K562 (cell line): ENCODE data around the gene COX4I2. TPM values are rescaled to one million over a fixed set of nuclear protein-coding genes. Genes with fewer than 3 reads are reported as not detected.

Source experiments
- BCOR ChIP-seq: fragments of 450-650 bp; IDR thresholded peaks from 2 replicates; pipeline ENCODE4 v1.6.1; 2016
- CBX1 ChIP-seq: sonication (generic); IDR thresholded peaks from 2 replicates; pipeline ENCODE4 v1.6.1; 2016; ENCODE audit warnings: antibody characterized with exemption, low read depth, mild to moderate bottlenecking
- CBX3 ChIP-seq, 2 experiments: IDR thresholded peaks; 1 replicate in 1 of 2; 2 replicates in 1 of 2; pipeline ENCODE4 v1.6.1; 2012; ENCODE audit warnings: inconsistent platforms in 2 of 2, low read length in 2 of 2, borderline replicate concordance in 1 of 2, control low read depth in 1 of 2
- CTBP1 ChIP-seq: fragments of 450-650 bp; IDR thresholded peaks from 2 replicates; pipeline ENCODE4 v1.6.1; 2016; ENCODE audit warnings: borderline replicate concordance
- ETV1 ChIP-seq: fragments of 450-650 bp; conservative IDR thresholded peaks from 2 replicates; pipeline ENCODE4 v1.6.1; 2016; ENCODE audit warnings: missing genetic modification characterization, control low read depth, low read depth, missing compliant biosample characterization
- MAFG ChIP-seq: fragments of 450-650 bp; conservative IDR thresholded peaks from 2 replicates; pipeline ENCODE4 v1.6.1; 2016; ENCODE audit warnings: missing genetic modification characterization, missing compliant biosample characterization
- MAX ChIP-seq: sonication (generic); formaldehyde crosslinking; IDR thresholded peaks from 2 replicates; pipeline ENCODE4 v1.9.0; 2022; ENCODE audit warnings: mild to moderate bottlenecking, missing genetic modification reagents
- SNRNP70 ChIP-seq: fragments of 200-400 bp; formaldehyde crosslinking; optimal IDR thresholded peaks from 2 replicates; pipeline ENCODE3; 2017; ENCODE audit warnings: low read depth, low read length
- TCF3 ChIP-seq: sonication (generic); formaldehyde crosslinking; IDR thresholded peaks from 2 replicates; pipeline ENCODE4 v1.4.0; 2020; ENCODE audit warnings: mild to moderate bottlenecking, missing genetic modification reagents
- TCFL5 ChIP-seq: fragments of 250-450 bp; sonication (Bioruptor Pico); conservative IDR thresholded peaks from 2 replicates; pipeline ENCODE4 v1.6.1; 2021; ENCODE audit warnings: mild to moderate bottlenecking, moderate library complexity, matching md5 sums
- TEAD1 ChIP-seq, 2 experiments: fragments of 450-650 bp in 1 of 2; sonication (generic) in 1 of 2; formaldehyde crosslinking; IDR thresholded peaks; 2 replicates each; pipeline versions ENCODE4 v1.4.0 to v1.8.0; 2020 to 2022; ENCODE audit warnings: mild to moderate bottlenecking in 2 of 2, missing genetic modification reagents in 1 of 2
- ZEB2 ChIP-seq: fragments of 450-650 bp; IDR thresholded peaks from 2 replicates; pipeline ENCODE4 v1.6.1; 2016
- ZKSCAN3 ChIP-seq: fragments of 250-450 bp; sonication (Bioruptor Pico); IDR thresholded peaks from 2 replicates; pipeline ENCODE4 v1.4.0; 2020
- ZNF174 ChIP-seq: fragments of 250-450 bp; sonication (Bioruptor Pico); IDR thresholded peaks from 2 replicates; pipeline ENCODE4 v1.4.0; 2020; ENCODE audit warnings: mild to moderate bottlenecking
- ZNF384 ChIP-seq: IDR thresholded peaks from 2 replicates; pipeline ENCODE4 v1.6.1; 2012; ENCODE audit warnings: low read depth, low read length, improper control_type of control experiment
- ZNF41 ChIP-seq: fragments of 250-450 bp; sonication (Bioruptor Pico); conservative IDR thresholded peaks from 2 replicates; pipeline ENCODE4 v1.4.0; 2020; ENCODE audit warnings: mild to moderate bottlenecking
- polyA plus RNA-seq, 8 experiments: library from polyadenylated mRNA; depleted of rRNA in 4 of 8; stranded (reverse) in 5 of 8; unstranded in 3 of 8; fragments of >200 nt; fragmentation: Nextera tagmentation in 2 of 8; fragmentation: Illumina TruSeq in 1 of 8; extraction: Ambion mirVana in 2 of 8; extraction: Trizol in 1 of 8; gene quantifications; 2 replicates each; pipeline versions ENCODE4 v1.2.1 to v1.2.3, GENCODE V29; 2011 to 2014; ENCODE audit warnings: inconsistent platforms in 1 of 8, missing spikeins in 1 of 8
- total RNA-seq, 7 experiments: library from RNA; depleted of rRNA in 6 of 7; stranded (reverse); fragments of >200 nt in 6 of 7; fragmentation: Illumina TruSeq in 2 of 7; extraction: Trizol in 2 of 7; gene quantifications; 2 replicates each; pipeline versions ENCODE4 v1.2.1 to v1.2.3, GENCODE V29; 2011 to 2021; ENCODE audit warnings: low replicate concordance in 1 of 7
- TF ChIP-seq, protein P1 (sequence below), 3 experiments: fragments of 200-800 bp in 1 of 3; fragments of 250-450 bp in 1 of 3; fragments of 450-650 bp in 1 of 3; sonication (Bioruptor Pico) in 1 of 3; sonication (Bioruptor generic) in 1 of 3; formaldehyde crosslinking in 1 of 3; IDR thresholded peaks; 2 replicates each; pipeline versions ENCODE4 v1.6.1 to v1.8.0; 2016 to 2022; ENCODE audit warnings: mild to moderate bottlenecking in 2 of 3, missing genetic modification characterization in 2 of 3, missing compliant biosample characterization in 1 of 3, moderate library complexity in 1 of 3
- TF ChIP-seq, protein P2 (sequence below): sonication (generic); formaldehyde crosslinking; IDR thresholded peaks from 2 replicates; pipeline ENCODE4 v1.9.0; 2022; ENCODE audit warnings: mild to moderate bottlenecking, missing genetic modification reagents
- TF ChIP-seq, protein P3 (sequence below): fragments of 200-400 bp; formaldehyde crosslinking; IDR thresholded peaks from 2 replicates; pipeline ENCODE4 v1.6.1; 2017; ENCODE audit warnings: mild to moderate bottlenecking, low read depth, low read length, moderate library complexity
- TF ChIP-seq, protein P4 (sequence below), 2 experiments: fragments of 450-650 bp; conservative IDR thresholded peaks; 2 replicates each; pipeline ENCODE4 v1.6.1; 2017; ENCODE audit warnings: mild to moderate bottlenecking in 2 of 2, moderate library complexity in 2 of 2

The COX4I2 gene
- total and polyA plus RNA-seq, 9 of the 15 experiments (the other 6 are each of a cell fraction or from before 2014, with no cell fraction given): not detected

GRCh38 chr20:31590717-31591225 is 46.9 kb upstream of the COX4I2 start (continued):
- TF ChIP-seq, protein P1, sequence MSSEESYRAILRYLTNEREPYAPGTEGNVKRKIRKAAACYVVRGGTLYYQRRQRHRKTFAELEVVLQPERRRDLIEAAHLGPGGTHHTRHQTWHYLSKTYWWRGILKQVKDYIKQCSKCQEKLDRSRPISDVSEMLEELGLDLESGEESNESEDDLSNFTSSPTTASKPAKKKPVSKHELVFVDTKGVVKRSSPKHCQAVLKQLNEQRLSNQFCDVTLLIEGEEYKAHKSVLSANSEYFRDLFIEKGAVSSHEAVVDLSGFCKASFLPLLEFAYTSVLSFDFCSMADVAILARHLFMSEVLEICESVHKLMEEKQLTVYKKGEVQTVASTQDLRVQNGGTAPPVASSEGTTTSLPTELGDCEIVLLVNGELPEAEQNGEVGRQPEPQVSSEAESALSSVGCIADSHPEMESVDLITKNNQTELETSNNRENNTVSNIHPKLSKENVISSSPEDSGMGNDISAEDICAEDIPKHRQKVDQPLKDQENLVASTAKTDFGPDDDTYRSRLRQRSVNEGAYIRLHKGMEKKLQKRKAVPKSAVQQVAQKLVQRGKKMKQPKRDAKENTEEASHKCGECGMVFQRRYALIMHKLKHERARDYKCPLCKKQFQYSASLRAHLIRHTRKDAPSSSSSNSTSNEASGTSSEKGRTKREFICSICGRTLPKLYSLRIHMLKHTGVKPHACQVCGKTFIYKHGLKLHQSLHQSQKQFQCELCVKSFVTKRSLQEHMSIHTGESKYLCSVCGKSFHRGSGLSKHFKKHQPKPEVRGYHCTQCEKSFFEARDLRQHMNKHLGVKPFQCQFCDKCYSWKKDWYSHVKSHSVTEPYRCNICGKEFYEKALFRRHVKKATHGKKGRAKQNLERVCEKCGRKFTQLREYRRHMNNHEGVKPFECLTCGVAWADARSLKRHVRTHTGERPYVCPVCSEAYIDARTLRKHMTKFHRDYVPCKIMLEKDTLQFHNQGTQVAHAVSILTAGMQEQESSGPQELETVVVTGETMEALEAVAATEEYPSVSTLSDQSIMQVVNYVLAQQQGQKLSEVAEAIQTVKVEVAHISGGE (CRISPR knock-in tag; IDR thresholded peaks at IDR 0.05): 0 out of 6 replicates have a peak, but pooled peaks of 1 of the 3 experiments have one; percentile 40
- TF ChIP-seq TEAD1 (CRISPR knock-in tag; IDR thresholded peaks at IDR 0.05) (no peak), TCFL5 (CRISPR knock-in tag) (no peak), MAX (CRISPR knock-in tag) (peak; percentile 88), ZEB2 (peak; percentile 37; the same call in 1 of the 2 replicates), ZKSCAN3 (CRISPR knock-in tag) (no peak), ZNF174 (CRISPR knock-in tag) (no peak), ZNF41 (CRISPR knock-in tag) (no peak), CBX3 (IDR thresholded peaks at IDR 0.05; ENCODE audit: borderline replicate concordance in 1 of 2, low read length in 2 of 2) (no peak), MAFG (tag) (peak; percentile 80), CBX1 (no peak), ETV1 (tag) (0 out of 2 replicates have a peak, but pooled peaks have one; percentile 10), BCOR (peak; percentile 56; the same call in 1 of the 2 replicates), TCF3 (CRISPR knock-in tag) (peak; percentile 20; the same call in 1 of the 2 replicates), ZNF384 (peak; percentile 74), SNRNP70 (no peak), CTBP1 (peak; percentile 33; the same call in 1 of the 2 replicates)
- TF ChIP-seq, protein P2, sequence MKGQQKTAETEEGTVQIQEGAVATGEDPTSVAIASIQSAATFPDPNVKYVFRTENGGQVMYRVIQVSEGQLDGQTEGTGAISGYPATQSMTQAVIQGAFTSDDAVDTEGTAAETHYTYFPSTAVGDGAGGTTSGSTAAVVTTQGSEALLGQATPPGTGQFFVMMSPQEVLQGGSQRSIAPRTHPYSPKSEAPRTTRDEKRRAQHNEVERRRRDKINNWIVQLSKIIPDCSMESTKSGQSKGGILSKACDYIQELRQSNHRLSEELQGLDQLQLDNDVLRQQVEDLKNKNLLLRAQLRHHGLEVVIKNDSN (CRISPR knock-in tag): peak; percentile 61
- TF ChIP-seq, protein P3, sequence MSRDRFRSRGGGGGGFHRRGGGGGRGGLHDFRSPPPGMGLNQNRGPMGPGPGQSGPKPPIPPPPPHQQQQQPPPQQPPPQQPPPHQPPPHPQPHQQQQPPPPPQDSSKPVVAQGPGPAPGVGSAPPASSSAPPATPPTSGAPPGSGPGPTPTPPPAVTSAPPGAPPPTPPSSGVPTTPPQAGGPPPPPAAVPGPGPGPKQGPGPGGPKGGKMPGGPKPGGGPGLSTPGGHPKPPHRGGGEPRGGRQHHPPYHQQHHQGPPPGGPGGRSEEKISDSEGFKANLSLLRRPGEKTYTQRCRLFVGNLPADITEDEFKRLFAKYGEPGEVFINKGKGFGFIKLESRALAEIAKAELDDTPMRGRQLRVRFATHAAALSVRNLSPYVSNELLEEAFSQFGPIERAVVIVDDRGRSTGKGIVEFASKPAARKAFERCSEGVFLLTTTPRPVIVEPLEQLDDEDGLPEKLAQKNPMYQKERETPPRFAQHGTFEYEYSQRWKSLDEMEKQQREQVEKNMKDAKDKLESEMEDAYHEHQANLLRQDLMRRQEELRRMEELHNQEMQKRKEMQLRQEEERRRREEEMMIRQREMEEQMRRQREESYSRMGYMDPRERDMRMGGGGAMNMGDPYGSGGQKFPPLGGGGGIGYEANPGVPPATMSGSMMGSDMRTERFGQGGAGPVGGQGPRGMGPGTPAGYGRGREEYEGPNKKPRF: no peak
- TF ChIP-seq, protein P4, sequence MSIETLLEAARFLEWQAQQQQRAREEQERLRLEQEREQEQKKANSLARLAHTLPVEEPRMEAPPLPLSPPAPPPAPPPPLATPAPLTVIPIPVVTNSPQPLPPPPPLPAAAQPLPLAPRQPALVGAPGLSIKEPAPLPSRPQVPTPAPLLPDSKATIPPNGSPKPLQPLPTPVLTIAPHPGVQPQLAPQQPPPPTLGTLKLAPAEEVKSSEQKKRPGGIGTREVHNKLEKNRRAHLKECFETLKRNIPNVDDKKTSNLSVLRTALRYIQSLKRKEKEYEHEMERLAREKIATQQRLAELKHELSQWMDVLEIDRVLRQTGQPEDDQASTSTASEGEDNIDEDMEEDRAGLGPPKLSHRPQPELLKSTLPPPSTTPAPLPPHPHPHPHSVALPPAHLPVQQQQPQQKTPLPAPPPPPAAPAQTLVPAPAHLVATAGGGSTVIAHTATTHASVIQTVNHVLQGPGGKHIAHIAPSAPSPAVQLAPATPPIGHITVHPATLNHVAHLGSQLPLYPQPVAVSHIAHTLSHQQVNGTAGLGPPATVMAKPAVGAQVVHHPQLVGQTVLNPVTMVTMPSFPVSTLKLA (conservative IDR thresholded peaks at IDR 0.05): peak; percentile 77 to 87
